ENCODE measurements around the gene CRTC1. TPM values are rescaled to one million over a fixed set of nuclear protein-coding genes. Genes with fewer than 3 reads are reported as not detected.
A peak's percentile ranks its signal among the peaks of the same experiment; 100 is the strongest.

Gene CRTC1, protein sequence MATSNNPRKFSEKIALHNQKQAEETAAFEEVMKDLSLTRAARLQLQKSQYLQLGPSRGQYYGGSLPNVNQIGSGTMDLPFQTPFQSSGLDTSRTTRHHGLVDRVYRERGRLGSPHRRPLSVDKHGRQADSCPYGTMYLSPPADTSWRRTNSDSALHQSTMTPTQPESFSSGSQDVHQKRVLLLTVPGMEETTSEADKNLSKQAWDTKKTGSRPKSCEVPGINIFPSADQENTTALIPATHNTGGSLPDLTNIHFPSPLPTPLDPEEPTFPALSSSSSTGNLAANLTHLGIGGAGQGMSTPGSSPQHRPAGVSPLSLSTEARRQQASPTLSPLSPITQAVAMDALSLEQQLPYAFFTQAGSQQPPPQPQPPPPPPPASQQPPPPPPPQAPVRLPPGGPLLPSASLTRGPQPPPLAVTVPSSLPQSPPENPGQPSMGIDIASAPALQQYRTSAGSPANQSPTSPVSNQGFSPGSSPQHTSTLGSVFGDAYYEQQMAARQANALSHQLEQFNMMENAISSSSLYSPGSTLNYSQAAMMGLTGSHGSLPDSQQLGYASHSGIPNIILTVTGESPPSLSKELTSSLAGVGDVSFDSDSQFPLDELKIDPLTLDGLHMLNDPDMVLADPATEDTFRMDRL
- total RNA-seq, result 1 to 10 TPM; 5.6 to 6.3 TPM

- Mint-ChIP-seq H3K4me3 (peak within 1 kb of the TSS; percentile 87), H3K36me3 (no peaks in the 10 kb centered on the region), H3K27me3 (no peaks in the 10 kb centered on the region), H3K27ac (peak within 1 kb of the TSS; percentile 88), H3K4me1 (ENCODE audit: low read depth) (peaks cover 17% of the 10 kb centered on the region), H3K9me3 (no peaks in the 10 kb centered on the region)
- ChIA-PET POLR2A (interaction anchor here (0.5 to 1.4 kb wide), 3 partner anchors 139 to 230 kb away, joined by 3 to 4 read pairs (median 3); no protein-coding TSS in a partner anchor), CTCF (interaction anchor here (1.2 to 1.5 kb wide), 2 partner anchors 89 to 183 kb away, joined by 3 to 5 read pairs; no protein-coding TSS in a partner anchor)
- peak; percentile 94 for DNase-seq
- intact Hi-C loops (cut with micrococcal nuclease), result loop anchor here (1.0 to 5.0 kb wide), 2 partner anchors 47 to 149 kb away; partner anchors contain the start of gene UPF1
These were observed at the start of gene CRTC1 for GRCh38 chr19:18683109-18683957. Gene CRTC1, plus strand, starts transcription at chr19:18683680. Its CDS starts 23 bp downstream, at chr19:18683703.

- H3K4me1 Mint-ChIP-seq (ENCODE audit: low read depth), result peaks cover 21% of the 10 kb centered on the region
- H3K27ac Mint-ChIP-seq, result no peak overlapping the region
- intact Hi-C loops (cut with micrococcal nuclease), result loop anchor here (5.0 kb wide), 2 partner anchors 42 to 198 kb away; partner anchors contain the start of gene UPF1
- ChIA-PET POLR2A (no interaction called here), CTCF (no interaction called here)
- no peak for DNase-seq
- H3K9me3 Mint-ChIP-seq, result no peaks in the 10 kb centered on the region
- H3K4me3 Mint-ChIP-seq, result no peak overlapping the region
- H3K36me3 Mint-ChIP-seq, result peaks cover 5% of the 10 kb centered on the region
- H3K27me3 Mint-ChIP-seq, result no peaks in the 10 kb centered on the region
These were observed 48.7 kb upstream of the CRTC1 start for GRCh38 chr19:18634612-18635297.

GRCh38 chr19:18635831-18636182 is 47.7 kb upstream of the CRTC1 start:
- peaks cover 22% of the 10 kb centered on the region for H3K4me1 Mint-ChIP-seq (ENCODE audit: low read depth)
- ChIA-PET POLR2A (no interaction called here), CTCF (no interaction called here)
- H3K36me3 Mint-ChIP-seq, result peaks cover 6% of the 10 kb centered on the region
- H3K27me3 Mint-ChIP-seq, result no peaks in the 10 kb centered on the region
- H3K27ac Mint-ChIP-seq, result no peak overlapping the region
- H3K9me3 Mint-ChIP-seq, result no peaks in the 10 kb centered on the region
- H3K4me3 Mint-ChIP-seq, result peak overlapping the region; percentile 82
- intact Hi-C loops (cut with micrococcal nuclease), result loop anchor here (1.0 to 5.0 kb wide), 7 partner anchors 44 to 427 kb away; partner anchors contain the start of genes COPE, CRTC1, DDX49 and ELL
- no peak for DNase-seq

DNA sequence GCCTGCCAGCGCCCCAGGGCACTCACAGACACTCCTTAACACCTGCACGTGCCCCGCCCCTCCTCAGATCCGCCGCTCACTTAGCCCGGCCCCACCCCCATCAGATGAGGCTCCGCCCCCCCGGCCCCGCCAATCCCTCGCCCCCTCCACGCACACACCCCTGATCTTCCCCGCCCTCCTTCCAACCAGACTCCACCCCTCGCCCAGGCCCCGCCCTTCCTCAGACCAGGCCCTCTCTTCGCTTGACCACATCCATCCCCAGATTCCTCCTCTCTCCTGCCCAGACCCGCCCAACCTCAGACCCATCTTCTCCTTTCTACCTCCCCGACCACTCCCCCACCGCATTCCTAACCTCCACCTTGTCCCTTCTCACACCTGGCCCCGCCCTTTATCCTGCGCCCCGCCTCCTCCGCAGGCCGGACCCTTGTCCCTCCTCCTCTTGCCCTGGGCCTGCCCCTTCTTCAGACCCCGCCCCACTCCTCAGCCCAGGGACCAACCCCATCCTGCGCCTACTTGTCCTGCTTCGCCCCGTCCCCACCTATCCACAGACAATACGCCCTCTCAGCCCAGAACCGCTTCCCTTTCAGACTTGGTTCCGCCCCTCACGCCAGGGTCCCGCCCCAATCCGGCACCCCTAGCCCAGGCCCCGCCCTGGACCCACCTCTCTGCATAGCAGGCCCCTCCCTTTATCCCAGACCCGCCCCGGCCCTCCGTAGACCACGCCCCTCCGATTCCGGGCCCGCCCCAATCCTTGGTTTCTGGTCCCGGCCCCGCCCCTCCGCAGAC is 47.1 kb upstream of the CRTC1 start:
- Mint-ChIP-seq H3K9me3 (no peaks in the 10 kb centered on the region), H3K36me3 (peaks cover 6% of the 10 kb centered on the region), H3K4me3 (peak overlapping the region; percentile 82), H3K27me3 (no peaks in the 10 kb centered on the region), H3K27ac (peak overlapping the region; percentile 74), H3K4me1 (ENCODE audit: low read depth) (peaks cover 22% of the 10 kb centered on the region)
- DNase-seq, result peak; percentile 99
- ChIA-PET POLR2A (no interaction called here), CTCF (no interaction called here)
- intact Hi-C loops (cut with micrococcal nuclease), result loop anchor here (1.0 to 5.0 kb wide), 7 partner anchors 44 to 427 kb away; partner anchors contain the start of genes COPE, CRTC1, DDX49 and ELL

DNA sequence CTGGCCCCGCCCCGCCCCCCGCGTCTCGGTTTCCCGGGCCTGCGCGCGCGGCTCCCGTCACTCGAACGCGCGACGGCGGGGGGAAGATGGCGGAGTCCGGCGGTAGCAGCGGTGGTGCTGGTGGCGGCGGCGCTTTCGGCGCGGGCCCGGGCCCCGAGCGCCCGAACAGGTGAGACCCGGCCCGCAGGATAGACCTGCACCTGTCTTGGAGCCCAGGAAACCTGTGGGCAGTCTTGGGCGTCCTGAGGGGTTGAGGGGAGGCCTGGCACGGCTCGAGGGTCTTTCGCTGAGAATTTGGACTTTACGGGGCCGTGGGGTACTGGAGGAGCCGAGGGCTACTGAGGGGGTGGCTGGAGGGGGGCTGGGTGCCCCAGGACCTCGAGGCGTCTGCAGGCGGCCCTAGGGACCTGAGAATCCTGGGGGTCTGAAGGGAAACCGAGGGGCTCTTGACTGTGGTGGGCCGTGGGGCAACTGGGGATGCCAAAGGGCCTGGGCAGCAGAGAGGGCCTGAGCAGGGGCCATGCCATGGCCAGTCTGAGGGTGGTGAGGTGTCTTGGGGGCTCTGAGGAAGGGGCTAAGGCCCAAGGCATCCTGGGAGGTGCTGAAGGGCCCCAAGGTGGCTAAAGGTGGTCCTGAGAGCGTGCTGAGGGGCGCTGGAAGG is 46.4 kb upstream of the CRTC1 start, which contains the start of gene KLHL26:
KLHL26 (plus strand) TSS at position 60 of the 661 bp plus-strand sequence; CDS start at position 87, 27 bp downstream.
- intact Hi-C loops (cut with micrococcal nuclease), result loop anchor here (1.0 to 5.0 kb wide), 7 partner anchors 45 to 426 kb away; partner anchors contain the start of genes COPE, CRTC1, DDX49 and ELL
- ChIA-PET CTCF (no interaction called here), POLR2A (no interaction called here)
- Mint-ChIP-seq H3K4me1 (ENCODE audit: low read depth) (peaks cover 22% of the 10 kb centered on the region), H3K36me3 (peaks cover 6% of the 10 kb centered on the region), H3K27me3 (no peaks in the 10 kb centered on the region), H3K4me3 (peak within 1 kb of the TSS; percentile 82), H3K9me3 (no peaks in the 10 kb centered on the region), H3K27ac (peak within 1 kb of the TSS; percentile 74)
- DNase-seq, result no peak

DNA sequence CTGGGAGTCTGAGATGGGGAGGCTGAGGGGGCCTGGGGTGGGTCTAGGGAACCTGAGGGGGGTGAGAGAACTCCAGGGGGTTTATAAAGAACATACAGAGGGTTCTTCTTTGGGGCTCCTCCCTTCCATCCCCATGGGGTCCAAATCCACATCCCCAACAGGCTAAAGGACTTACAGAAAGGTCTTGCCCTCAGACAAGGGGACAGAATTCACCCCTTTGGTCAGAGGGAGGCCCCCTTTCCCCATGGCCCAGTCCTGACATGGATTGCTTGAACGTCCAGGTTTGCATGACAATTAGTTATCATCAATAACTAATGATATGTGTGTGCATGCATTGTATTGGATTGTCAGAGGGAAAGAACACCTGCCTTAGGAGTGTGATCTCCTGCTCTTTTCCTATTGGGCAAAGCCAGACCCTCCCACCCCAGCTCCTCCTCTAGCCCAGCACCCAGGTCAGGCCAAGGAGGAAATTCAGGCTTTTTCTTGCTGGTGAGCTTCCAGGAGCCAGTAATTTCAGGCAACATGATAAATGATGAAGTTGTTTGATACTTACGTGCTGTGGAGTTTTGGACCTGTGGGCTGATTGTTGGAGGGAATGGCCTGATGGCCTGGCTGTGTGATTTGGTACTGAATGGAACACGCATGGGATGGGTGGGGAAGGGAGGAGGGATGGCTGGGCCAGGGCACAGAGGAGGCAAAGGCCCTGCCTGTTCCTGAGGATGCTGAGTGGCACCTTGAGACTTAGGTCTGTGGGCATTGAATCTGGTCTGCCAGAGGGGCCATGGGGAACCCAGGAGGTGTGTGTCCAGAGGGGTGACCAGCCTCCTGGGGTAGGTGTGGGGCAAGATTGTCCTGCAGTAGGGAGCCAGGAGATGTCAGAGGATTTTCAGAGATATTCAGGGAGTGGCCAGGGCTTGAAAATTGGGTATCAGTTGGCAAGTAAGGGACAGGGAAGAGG is 45.5 kb upstream of the CRTC1 start:
- Mint-ChIP-seq H3K27me3 (no peaks in the 10 kb centered on the region), H3K9me3 (no peaks in the 10 kb centered on the region), H3K27ac (peak overlapping the region; percentile 70), H3K4me1 (ENCODE audit: low read depth) (peaks cover 22% of the 10 kb centered on the region), H3K36me3 (peaks cover 6% of the 10 kb centered on the region), H3K4me3 (peak overlapping the region; percentile 82)
- POLR2A ChIA-PET, result no interaction called here
- peak; percentile 20 for DNase-seq
- intact Hi-C loops (cut with micrococcal nuclease), result loop anchor here (5.0 kb wide), 2 partner anchors 46 to 194 kb away; partner anchors contain the start of gene UPF1
- CTCF ChIA-PET, result interaction anchor here (1.0 kb wide), 1 partner anchor 537 kb away, joined by 5 read pairs; no protein-coding TSS in a partner anchor

- Mint-ChIP-seq H3K27me3 (no peaks in the 10 kb centered on the region), H3K4me1 (ENCODE audit: low read depth) (peaks cover 22% of the 10 kb centered on the region), H3K36me3 (peaks cover 6% of the 10 kb centered on the region), H3K27ac (no peak overlapping the region), H3K9me3 (no peaks in the 10 kb centered on the region), H3K4me3 (no peak overlapping the region)
- ChIA-PET CTCF (no interaction called here), POLR2A (no interaction called here)
- intact Hi-C loops (cut with micrococcal nuclease), result loop anchor here (5.0 kb wide), 2 partner anchors 47 to 193 kb away; partner anchors contain the start of gene UPF1
- no peak for DNase-seq
These were observed 43.7 kb upstream of the CRTC1 start for GRCh38 chr19:18639706-18640243.

GRCh38 chr19:18644196-18645034 is 39.1 kb upstream of the CRTC1 start:
- Mint-ChIP-seq H3K4me1 (ENCODE audit: low read depth) (peaks cover 6% of the 10 kb centered on the region), H3K9me3 (no peaks in the 10 kb centered on the region), H3K27ac (no peak overlapping the region), H3K4me3 (no peak overlapping the region), H3K36me3 (peaks cover 2% of the 10 kb centered on the region), H3K27me3 (no peaks in the 10 kb centered on the region)
- CTCF ChIA-PET, result interaction anchor here (0.5 kb wide), 1 partner anchor 497 kb away, joined by 3 read pairs; no protein-coding TSS in a partner anchor
- intact Hi-C loops (cut with micrococcal nuclease), result no loop called here
- no peak for DNase-seq
- POLR2A ChIA-PET, result no interaction called here

- Mint-ChIP-seq H3K36me3 (no peaks in the 10 kb centered on the region), H3K9me3 (no peaks in the 10 kb centered on the region), H3K4me1 (ENCODE audit: low read depth) (peaks cover 2% of the 10 kb centered on the region), H3K4me3 (no peak overlapping the region), H3K27ac (no peak overlapping the region), H3K27me3 (no peaks in the 10 kb centered on the region)
- no peak for DNase-seq
- intact Hi-C loops (cut with micrococcal nuclease), result no loop called here
- CTCF ChIA-PET, result interaction anchor here (0.5 to 0.7 kb wide), 2 partner anchors 28 to 497 kb away, joined by 3 to 4 read pairs; no protein-coding TSS in a partner anchor
- POLR2A ChIA-PET, result no interaction called here
These were observed 38.4 kb upstream of the CRTC1 start for GRCh38 chr19:18645035-18645511.

All from activated CD4-positive, alpha-beta memory T cell treated with anti-CD3 and anti-CD28 coated beads for 36 hours (primary cell).